NCI-H146 (cell line): Measurements from ENCODE around the gene NOL4.
"Not testable (repeated sequence)": the region's sequence is repeated elsewhere in the genome, so short reads cannot be mapped to it uniquely, and the experiment has no call there.

Experiments used
- DNase-seq: peaks from one replicate; lab custom pipeline; 2025; lab: John Stamatoyannopoulos, UW

NOL4 gene, protein sequence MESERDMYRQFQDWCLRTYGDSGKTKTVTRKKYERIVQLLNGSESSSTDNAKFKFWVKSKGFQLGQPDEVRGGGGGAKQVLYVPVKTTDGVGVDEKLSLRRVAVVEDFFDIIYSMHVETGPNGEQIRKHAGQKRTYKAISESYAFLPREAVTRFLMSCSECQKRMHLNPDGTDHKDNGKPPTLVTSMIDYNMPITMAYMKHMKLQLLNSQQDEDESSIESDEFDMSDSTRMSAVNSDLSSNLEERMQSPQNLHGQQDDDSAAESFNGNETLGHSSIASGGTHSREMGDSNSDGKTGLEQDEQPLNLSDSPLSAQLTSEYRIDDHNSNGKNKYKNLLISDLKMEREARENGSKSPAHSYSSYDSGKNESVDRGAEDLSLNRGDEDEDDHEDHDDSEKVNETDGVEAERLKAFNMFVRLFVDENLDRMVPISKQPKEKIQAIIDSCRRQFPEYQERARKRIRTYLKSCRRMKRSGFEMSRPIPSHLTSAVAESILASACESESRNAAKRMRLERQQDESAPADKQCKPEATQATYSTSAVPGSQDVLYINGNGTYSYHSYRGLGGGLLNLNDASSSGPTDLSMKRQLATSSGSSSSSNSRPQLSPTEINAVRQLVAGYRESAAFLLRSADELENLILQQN

DNA sequence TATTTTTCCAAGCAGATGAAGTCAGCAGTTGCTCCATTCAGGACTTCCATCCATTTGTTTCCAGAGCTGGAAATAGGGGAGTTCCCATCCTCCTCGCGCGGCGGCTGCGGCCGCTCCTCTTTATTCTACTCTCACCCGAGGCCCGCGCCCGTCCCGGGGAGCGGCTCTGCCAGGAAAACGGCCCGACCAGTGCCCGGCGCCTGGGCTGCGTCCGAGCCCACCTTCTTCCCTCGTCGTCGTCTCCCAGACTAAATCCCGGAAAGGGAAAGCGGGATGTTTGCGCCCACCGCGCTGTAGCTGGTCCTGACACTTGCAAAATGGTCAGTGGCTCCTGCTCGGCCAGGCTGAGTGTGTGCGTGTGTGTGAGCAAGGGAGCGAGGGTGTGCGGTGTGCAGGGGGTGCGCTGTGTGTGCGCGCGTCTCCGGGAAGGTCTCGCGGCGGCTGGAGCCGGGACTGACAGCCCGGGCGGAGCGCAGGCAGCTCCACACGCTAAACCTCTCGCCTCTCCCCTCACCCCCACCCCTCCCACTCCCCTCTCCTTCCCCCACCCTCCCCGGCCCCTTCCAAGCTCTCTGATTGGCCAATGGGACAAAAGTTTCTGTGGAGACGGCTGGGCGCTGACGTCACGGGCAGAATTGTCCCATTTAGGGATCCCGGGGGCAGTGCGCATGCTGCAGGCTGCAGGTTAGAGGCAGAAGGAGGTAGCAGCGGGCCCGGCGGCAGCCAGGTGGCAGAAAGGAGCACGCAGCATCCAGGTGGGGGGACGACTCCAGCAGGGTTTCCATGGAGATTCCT, at the start of gene NOL4:
Gene NOL4 (minus strand): TSS at position 491 of the 795 bp plus-strand sequence. CDS start 1,660 bp downstream, outside the sequence.
- DNase-seq: peak; percentile 100

DNA sequence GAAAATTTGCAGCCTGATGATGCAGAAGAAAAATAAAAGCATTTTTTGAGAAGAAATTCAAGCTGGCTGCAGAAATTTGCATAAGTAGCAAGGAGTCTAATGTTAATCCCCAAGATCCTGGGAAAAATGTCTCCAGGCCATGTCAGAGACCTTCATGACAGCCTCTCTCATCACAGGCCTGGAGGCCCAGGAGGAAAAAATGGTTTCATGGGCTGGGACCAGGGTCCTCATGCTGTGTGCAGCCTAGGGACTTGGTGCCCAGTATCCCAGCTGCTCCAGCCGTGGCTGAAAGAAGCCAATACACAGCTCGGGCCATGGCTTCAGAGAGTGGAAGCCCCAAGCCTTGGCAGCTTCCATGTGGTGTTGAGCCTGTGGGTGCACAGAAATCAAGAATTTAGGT, 41.3 kb upstream of the NOL4 start:
- DNase-seq: not testable (repeated sequence)

GRCh38 chr18:34261865-34262780, 37.4 kb upstream of the NOL4 start:
- no peak for DNase-seq

GRCh38 chr18:34258176-34258575, 33.5 kb upstream of the NOL4 start:
- DNase-seq: no peak

DNA sequence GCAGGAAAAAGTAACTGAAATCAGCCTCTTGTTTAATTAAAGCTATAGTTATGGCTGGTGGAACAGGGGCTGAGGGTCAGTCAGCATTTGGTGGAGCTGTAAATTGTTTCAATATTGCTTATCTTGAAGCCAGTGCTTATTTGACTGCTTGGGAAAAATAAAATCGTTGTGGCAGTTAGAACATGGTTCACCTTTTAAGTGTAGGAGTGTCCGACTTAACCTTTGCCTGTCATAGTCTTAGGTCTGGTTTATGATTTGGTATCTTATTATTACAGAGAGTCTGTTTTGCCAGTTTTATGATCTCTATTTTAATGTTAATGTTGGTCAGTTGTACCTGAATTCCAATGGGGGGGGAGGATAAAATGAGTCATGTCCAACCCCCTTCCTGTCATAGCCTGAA, 27.2 kb upstream of the NOL4 start:
- no peak for DNase-seq

- DNase-seq: no peak
These were observed 24.0 kb upstream of the NOL4 start for GRCh38 chr18:34248727-34249126.

- DNase-seq: no peak
These were observed 18.0 kb upstream of the NOL4 start for GRCh38 chr18:34242739-34243138.

- DNase-seq: not testable (repeated sequence)
These were observed 9.2 kb upstream of the NOL4 start for GRCh38 chr18:34233781-34234388.

DNA sequence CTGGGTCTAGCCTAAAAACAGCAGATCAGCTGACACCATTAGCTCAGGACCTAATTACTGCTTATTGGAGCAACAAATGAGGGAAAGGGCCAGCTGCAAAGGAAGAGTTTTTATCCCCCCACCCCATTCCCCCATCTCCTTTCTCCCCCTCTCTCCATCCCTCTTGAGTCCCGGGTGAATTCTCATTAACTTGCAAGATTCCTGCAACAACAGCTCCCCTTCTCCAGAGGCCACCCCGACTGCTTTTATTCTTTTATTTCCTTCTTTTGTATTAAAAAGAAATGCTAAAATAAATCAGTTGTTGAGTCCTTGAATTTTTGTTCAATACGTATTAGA, 473 bp upstream of the NOL4 start:
- DNase-seq: no peak

DNA sequence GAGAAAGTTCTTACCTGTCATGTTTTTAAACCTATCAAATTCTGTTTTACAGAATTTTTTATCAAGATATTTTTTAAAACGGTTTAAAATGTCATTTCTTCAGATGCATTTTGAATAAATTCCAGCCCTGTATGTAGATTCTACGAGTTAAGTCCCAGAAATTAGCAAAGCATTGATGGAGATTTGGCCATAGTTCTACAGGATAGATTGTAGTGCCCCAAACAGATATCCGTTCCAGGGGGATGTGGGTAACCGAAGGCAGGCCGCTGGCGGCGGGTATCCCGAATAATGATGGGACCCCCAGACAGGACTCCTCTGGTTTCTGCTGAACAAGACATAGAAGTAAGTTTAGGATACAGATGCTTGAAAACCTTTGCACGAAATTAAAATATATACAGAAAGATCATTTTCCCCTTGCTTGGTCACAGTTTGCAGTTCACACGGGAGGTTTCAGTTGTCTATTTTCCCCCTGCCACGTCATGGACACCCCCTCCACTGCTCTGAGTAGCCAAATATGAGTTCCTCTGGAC, 755 bp downstream of the NOL4 start:
- no peak for DNase-seq

DNA sequence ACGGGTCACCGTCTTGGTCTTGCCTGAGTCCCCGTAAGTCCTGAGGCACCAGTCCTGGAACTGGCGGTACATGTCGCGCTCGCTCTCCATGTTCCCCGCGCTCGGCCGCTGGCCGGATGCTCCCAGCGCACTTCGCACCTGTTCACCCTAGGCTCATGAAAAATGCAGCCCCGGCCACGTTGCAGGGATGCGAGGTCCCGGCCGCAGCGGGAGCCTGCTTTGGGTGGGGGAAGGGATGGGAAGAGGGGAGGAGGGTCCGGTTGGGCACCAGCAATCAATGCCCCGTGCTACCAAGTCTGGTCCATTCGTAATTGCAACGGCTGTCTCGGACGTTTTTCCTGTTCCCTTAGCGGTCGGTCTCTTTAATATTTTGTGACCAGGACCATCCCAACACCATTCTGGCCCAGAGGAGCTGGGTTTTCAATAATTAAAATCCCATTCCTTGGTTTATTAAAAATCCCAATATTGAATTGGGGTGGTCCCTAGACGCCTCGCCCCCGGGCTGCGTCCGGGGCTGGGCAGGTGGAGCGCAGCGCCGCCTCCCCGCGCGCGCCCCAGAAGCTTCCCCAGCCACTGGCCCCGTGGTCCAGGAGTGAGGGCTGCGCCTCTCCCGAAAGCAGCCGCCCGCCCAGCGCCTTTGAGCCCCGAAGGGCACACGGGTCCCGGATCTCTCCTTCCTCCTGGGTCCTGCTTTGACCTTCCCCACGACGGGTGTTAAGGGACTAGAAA, 1.4 kb downstream of the NOL4 start:
- peak; percentile 93 for DNase-seq

DNA sequence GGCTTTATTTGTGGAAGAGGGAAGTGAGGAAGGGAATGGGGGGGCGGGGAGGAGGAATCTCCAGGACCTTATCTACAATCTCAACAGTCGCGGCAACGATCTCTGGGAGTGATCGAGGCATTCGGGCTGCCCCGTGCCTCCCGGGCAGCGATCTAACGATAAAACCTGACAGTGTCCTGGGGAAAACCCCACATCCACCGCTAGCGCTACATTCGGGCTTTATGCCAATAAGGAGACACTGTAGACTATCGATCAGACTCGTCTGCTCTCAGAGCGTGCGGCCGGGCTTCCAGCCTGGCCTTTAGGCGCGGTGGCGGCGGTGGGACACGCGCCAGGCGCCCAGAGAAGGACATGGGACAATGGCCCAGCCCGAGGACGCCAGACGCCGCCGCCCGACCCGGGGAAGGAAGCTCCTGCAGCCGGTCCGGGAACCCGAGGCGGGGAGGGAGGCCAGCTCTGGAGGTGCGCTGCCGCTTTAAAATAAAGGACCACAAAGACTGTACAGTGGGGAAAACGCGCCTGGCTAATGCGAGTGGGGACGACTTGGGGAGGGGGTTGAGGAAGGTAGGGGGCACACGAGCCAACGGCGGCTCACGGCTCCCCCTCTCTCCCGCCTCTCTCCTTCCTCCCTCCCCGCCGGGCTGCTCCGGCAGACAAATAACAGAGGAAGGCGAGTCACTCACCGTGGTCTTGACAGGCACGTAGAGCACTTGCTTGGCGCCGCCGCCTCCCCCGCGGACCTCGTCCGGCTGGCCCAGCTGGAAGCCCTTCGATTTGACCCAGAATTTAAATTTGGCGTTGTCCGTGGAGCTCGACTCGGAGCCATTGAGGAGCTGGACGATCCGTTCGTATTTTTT, 2.2 kb downstream of the NOL4 start:
- DNase-seq: peak; percentile 93

DNA sequence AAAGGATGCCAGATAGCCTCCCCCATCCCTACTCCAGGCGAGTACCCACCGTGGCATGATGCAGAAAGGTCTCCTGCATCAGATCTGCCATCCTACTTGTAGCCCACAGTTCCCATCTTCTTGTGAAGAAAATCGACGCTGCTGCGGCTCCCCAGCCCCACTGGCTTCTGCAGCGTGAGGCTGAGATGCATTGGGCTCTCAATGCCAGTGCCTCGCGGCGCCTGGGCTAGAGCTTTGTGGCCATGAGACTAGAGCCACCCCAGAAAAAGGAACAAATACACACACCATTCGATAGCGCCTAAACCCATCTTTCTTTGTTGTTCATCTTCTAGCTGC, 2.8 kb downstream of the NOL4 start:
- peak; percentile 77 for DNase-seq

- DNase-seq: peak; percentile 69
These were observed 4.5 kb downstream of the NOL4 start for GRCh38 chr18:34220081-34220815.

DNA sequence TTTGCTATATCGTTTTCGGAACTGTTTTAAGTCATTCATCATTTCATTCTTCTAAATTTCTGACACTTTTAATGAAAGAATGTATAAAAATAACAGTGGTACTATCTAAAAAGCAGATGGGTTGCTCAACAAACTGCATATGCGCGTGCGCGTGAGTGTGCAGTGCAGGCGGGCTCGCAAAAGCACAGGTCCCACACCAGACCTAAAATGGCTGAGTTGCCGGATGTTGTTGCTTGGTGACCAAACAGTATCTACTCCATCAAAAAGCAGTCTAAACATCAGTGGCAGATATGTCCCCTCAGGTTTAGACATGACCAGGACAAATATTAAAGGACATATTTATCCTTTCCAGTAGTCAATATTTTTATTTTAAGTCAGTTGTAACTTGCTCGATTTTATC, 5.1 kb downstream of the NOL4 start:
- peak; percentile 38 for DNase-seq

DNA sequence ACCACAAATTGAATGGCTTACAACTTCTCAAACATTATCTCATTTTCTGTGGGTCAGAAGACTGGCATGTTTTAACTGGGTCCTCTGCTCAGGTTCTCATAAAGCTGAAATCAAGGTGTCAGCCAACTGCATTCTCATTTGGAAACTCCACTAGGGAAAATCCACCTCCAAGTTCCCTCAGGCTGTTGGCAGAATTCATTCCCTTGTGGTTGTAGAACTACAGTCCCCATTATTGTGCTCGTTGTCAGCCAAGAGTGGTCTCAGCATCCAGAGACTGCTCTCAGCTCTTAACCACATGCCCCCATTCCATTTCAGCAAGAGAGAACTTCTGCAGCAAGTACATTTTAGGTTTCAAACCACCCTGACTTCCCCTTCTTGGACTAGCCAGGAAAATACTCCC, 12.2 kb downstream of the NOL4 start:
- DNase-seq: no peak

GRCh38 chr18:34207344-34207851, 17.3 kb downstream of the NOL4 start:
- no peak for DNase-seq

GRCh38 chr18:34203866-34204265, 20.8 kb downstream of the NOL4 start:
- DNase-seq: no peak

- DNase-seq: peak; percentile 56
These were observed 28.5 kb downstream of the NOL4 start for GRCh38 chr18:34196256-34196655.
